CD4-positive, alpha-beta T cell treated with Interferon alpha-2 for 1 hour (primary cell): Measurements from ENCODE around the gene TRDN.

Experiments
- DNase-seq, 2 donors: peaks; one replicate each; pipeline ENCODE4 v3.0.0-alpha.2; 2020 to 2022

TRDN gene, protein sequence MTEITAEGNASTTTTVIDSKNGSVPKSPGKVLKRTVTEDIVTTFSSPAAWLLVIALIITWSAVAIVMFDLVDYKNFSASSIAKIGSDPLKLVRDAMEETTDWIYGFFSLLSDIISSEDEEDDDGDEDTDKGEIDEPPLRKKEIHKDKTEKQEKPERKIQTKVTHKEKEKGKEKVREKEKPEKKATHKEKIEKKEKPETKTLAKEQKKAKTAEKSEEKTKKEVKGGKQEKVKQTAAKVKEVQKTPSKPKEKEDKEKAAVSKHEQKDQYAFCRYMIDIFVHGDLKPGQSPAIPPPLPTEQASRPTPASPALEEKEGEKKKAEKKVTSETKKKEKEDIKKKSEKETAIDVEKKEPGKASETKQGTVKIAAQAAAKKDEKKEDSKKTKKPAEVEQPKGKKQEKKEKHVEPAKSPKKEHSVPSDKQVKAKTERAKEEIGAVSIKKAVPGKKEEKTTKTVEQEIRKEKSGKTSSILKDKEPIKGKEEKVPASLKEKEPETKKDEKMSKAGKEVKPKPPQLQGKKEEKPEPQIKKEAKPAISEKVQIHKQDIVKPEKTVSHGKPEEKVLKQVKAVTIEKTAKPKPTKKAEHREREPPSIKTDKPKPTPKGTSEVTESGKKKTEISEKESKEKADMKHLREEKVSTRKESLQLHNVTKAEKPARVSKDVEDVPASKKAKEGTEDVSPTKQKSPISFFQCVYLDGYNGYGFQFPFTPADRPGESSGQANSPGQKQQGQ

GRCh38 chr6:123636782-123637181, at the start of gene TRDN:
TSS of gene TRDN (minus strand) at chr6:123636950. CDS start at chr6:123636775, 175 bp downstream.
- no peak for DNase-seq

GRCh38 chr6:123681957-123682462, 45.3 kb upstream of the TRDN start:
- DNase-seq: no peak

DNA sequence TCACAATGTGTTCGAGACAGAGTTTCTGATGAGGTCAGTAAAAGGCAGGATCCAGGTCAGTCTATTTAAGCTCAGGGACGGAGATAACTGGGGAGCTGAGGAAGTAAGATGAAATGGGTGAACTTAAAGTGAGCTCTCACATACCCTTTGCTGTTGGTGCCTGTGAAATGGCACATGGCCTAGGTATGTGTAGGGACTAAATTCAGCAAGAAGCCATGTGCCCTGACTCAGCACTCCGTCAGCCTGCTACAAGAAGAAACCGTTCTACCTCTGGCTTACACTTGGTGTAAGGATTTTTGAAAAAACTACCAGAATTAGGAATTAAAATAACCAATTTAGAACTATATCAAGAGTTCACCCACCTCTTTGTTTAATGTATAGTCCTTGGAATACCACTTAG, 41.1 kb upstream of the TRDN start:
- no peak for DNase-seq

DNA sequence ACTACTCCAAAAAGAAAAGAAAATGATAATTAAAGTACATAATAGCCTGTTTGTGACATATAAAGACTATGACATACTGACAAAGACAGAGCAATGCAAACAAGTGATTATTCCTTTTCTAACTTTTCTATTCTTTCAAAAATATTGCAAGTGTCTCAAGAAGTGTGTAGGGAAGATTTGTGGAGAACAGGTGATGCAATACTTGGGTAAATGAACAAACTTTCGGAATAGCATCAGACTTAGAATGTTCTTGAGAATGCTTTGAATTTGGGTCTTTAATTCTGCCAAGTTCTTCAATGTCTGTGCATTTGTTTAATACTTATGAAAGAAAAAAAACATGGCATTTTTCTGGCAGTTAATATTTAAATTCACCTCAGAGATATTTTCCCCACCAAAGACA, 40.0 kb upstream of the TRDN start:
- DNase-seq: no peak

DNA sequence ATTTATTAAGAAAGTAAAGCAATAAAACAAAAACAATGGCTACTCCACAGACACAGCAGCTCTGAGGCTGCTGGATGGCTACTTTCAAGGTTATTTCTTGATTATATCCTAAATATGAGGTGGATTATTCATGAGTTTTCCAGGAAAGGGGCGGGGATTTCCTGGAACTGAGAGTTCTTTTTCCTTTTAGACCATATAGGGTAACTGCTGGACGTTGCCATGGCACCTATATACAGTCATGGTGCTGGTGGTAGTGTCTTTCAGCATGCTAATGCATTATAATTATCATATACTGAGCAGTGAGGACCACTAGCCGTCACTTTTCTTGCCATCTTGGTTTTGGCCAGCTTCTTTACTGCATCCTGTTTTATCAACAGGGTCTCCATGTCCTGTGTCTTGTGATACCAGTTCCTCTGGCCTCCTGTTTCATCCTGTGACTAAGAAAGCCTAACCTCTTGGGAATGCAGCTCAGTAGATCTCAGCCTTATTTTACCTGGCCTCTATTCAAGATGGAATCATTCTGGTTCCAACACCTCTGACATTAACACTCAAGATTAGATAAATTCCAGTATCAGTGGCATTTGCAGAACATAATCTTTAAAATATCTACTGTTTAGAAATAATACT, 32.3 kb upstream of the TRDN start:
- no peak for DNase-seq

- DNase-seq: no peak
These were observed 31.3 kb upstream of the TRDN start for GRCh38 chr6:123668063-123668462.

DNA sequence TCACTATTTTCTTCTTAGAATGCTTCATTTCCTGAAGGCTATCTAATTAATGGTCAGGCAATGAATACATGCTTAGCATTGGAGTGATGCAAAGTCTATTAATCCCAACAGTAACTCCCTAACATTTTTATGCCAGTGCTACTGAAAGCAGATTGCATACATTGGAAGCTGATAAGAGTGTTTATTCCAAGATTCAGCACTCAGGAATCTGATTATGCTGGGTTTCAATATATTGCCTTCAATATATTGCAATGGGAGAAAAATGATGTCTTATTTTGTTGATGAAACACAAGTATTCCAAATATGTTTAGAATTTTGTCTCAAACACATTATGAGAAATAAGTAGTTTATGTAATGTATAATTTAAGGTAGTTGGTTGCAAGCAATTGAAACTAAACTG, 26.7 kb upstream of the TRDN start:
- no peak for DNase-seq

- DNase-seq: no peak
These were observed 26.0 kb upstream of the TRDN start for GRCh38 chr6:123662757-123663156.

DNA sequence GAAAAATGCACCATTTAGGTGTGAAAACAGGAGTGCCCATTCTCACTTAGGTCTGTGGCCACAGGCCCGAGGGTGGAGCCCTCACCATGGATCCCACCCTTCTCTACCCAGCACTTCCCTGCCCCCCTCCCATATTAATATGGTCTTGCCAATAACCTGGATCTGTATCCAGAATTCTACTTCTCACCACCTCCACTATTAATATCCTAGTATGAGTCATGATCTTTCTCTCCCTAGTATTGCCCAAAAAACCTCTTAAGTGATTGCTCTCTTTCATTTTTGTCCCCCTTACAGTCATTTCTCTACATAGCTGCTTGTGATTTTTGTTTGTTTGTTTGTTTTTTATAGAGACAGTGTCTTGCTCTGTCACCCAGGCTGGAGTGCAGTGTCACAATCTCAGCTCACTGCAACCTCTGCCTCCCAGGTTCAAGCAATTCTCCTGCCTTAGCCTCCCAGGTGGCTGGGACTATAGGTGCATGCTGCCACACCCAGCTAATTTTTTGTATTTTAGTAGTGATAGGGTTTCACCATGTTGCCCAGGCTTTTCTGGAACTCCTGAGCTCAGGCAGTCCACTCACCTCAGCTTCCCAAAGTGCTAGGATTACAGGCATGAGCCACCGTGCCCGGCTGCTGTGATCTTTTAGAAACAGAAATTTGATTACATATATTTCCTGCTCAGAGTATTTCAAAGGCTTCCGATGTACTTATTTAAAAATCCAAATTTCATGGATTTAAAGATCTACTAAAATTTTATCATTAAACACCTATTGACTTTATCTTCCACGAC, 24.5 kb upstream of the TRDN start:
- DNase-seq: no peak

DNA sequence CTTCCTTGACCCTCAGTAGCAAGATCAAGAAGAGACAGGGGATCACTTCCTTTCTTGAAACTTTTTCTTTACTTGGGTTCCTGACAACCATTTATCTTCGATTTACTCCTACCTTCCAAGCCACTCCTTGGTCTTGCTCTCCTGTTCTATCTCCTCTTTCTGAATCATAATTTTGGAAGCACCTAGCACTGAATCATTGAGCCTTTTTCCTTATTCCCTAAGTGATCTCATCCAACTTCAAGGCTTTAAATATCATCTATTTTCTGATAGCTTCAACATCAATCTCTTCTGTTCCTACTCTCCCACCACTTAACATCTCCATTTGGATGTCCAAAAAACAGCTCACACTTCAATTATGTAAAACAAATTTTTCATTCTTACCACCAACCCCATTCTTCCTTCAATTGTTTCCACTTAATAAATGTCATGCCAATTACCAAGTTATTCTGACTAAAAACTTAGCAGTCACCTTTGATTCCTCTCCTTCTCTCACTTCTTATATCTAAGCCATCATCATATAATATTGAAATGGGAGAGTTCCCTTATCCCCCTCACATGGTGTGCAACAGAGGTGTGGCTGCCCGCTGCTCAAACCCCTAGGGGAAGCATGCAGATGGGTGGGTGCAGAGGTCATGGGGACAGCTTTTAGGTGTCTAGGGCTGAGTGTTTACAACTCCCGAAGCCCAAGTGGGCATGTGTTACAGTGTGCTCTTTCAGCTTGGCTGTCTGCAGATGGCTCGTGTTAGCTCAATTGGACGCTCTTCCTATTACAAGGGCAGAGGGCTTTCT, 23.4 kb upstream of the TRDN start:
- no peak for DNase-seq

GRCh38 chr6:123658848-123659247, 22.1 kb upstream of the TRDN start:
- no peak for DNase-seq

DNA sequence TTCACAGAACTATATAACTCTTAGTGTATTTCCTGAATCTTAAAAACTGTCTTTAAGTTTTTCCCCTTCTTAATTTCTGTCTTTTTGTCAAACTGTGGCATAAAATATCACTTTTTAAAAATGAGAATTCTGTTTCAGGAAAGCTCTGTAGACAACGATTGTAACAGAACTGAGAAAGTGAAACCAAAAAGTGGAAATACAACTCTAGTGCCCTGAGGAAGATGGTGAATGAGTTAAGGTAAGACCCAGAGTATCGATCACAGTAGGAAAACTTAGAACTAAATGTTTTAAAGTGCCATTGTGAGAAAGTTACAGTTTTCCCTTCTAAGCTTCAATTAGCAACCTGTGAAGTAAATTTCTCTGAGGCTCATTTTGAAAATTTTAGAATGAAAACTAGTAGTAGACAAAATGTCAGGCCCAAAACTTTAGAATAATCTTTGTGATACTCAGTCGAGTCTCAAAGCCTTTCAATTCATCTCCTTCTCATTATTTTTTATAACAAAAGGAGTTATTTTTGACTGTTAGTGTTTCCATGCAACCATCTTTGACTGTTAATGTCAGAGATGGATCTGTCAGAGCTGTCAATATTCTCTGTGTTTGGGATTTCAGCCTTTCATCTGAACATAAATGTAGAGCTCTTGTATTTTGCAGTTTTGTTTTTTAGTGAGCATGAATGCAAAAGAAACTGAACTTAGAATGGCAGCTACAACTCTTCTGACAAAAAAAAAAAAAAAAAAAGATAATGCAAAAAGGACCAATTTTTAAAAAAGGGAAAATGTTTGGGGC, 19.0 kb upstream of the TRDN start:
- DNase-seq: no peak

- no peak for DNase-seq
These were observed 12.0 kb upstream of the TRDN start for GRCh38 chr6:123648723-123649122.

DNA sequence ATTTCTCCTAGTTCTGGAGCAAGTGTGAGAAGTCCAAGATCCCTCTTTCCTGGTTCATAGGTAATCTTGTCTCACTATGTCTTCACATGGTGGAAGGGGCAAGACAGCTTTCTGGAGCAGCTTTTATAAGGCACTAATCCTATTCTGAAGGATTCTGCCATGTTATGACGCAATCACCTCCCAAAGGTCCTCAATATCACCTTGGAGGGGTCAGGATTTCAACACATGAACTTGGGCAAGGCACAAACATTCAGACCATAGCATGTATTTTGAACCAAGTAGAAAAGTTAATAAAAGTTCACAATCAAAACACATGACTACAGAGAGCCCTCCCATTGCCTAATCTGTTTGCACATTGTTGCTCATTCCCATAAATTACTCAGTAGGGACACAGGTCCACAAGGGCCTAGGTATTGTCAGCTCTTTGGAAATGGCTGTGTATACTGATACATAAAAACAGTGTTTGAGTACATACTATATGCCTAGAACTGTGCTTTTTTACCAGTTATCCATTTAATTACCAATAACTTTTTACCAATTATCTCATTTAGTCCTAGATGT, 11.3 kb upstream of the TRDN start:
- no peak for DNase-seq

- no peak for DNase-seq
These were observed 4.7 kb upstream of the TRDN start for GRCh38 chr6:123641497-123641896.

GRCh38 chr6:123640567-123641187, 3.9 kb upstream of the TRDN start:
- DNase-seq: no peak

- no peak for DNase-seq
These were observed 2.1 kb upstream of the TRDN start for GRCh38 chr6:123638865-123639264.

GRCh38 chr6:123636282-123636681, 468 bp downstream of the TRDN start:
- DNase-seq: no peak

DNA sequence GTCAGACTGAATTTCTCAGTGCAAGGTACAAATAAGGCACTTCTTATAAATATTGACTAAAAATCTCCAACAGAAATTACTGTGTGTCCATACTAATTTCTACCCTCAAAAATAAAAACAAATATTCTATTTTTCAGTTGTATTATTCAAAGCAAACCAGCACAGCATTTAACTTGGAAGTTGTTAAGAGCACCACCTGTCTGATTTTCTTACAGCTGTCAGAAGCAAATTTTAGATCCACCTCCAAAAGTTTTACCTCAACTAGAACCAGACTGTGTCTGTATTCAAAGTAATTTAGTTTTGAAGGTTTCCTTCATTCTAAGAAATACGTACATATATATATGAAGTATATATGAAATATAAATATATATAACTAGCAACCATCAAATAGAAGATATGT, 1.2 kb downstream of the TRDN start:
- DNase-seq: no peak

DNA sequence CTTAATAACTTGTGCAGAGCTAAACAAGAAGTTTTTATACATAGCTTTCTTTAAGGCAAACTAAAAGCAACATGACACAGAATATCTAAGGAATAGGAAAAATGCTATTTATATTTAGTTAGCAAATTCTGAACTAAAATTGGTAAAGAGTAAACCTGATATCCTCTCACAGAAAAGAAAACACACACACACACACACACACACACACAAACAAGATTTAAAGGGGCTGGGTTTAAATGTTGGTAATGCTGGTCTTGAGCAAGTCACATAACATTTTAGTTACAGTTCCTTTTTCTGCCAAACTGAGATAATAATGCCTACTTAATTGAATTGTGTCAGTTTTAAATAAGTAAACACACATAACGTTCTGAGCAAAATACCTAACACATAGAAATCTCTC, 1.6 kb downstream of the TRDN start:
- DNase-seq: no peak
